ENCODE results near the gene NBEAL1.
"Not testable (repeated sequence)": the region's sequence is repeated elsewhere in the genome, so short reads cannot be mapped to it uniquely, and the experiment has no call there.

NBEAL1 gene

DNA sequence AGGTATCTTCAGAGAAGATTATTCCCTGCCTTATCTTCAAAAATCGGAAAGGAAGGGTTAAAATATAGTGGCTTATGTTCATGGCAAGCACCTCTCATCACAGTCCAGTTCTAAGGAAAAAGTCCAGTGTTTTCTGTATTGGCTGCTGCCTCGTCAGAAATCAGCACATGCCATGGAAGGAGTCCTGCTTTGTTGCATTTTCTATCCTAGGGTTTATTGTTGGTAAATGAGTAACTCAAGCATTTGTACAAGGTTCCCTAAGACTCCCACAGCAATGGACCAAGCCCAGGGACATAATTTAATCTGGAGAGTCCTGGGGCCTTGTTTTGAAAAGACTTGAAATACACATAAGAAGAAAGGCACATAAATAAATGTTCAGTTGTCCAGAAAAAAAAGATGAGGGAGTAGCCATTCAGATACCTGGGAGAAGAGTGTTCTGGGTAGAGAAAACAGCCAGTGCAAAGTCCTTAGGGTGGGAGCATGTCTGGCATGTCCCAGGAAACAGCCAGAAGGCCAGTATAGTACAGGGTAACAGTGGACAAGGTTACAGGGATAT is 26.4 kb downstream of the NBEAL1 start:
- no peak for DNase-seq

DNA sequence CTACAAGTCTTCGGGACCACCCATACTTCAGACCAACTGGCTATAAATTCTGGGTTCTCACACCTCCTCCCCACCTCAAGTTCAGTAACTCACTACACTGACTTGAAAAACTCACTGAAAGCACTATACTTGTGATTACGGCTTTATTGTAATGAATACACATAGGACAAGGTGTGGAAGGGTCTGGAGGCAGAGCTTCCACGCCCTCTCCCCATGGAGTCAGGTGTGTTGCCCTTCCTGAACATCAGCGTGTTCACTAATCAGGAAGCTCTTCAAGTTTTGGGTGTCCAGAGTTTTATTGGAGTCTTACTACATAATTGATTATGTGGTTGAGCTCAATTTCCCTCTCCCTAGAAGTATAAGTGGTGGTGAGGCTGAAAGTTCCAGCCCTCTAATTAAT is 27.5 kb downstream of the NBEAL1 start:
- no peak for DNase-seq

DNA sequence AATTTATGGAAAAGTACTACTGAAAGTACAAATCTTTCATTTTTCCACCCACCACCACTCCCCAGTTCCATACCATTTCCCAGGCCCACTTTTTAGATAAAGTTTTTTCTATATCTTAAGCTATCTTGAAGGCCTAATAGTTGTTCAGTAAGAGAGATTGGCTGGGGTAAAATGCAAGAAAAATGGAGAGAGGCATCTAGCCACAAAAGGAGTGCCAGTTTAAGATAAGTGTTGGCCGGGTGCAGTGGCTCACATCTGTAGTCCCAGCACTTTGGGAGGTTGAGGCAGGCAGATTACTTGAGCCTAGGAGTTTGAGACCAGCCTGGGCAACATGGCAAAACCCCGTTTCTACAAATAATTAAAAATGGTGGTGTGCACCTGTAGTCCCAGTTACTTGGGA is 28.6 kb downstream of the NBEAL1 start:
- DNase-seq, result no peak

DNA sequence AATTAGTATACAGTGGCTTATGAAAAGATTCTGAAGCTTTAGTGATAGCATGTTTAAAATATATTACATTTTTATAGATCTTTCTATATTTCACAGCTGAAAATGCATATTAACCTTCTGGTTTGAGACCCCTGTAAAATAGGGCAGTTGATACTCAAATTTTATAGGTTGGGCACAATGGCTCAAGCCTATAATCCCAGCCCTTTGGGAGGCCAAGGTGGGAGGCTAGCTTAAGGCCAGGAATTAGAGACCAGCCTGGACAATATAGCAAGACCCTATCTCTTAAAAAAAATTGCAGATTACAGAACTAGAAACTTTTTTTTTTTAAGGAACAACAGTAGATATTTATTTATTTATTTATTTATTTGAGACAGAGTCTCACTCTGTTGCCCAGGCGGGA is 31.2 kb downstream of the NBEAL1 start:
- DNase-seq, result no peak

DNA sequence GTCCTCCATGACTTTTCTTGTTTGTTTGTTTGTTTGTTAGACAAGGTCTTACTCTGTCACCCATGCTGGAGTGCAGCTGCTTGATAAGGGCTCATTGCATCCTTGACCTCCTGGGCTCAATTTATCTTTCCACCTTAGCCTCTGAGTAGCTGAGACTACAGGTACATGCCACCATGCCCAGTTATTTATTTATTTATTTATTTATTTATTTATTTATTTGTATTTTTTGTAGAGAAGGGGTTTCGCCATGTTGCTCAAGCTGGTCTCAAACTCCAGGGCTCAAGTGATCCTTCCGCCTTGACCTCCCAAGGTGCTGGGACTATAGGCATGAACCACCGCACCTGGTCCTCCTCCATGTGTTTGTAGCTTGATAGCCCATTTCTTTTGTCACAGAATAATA is 37.9 kb downstream of the NBEAL1 start:
- no peak for DNase-seq

DNA sequence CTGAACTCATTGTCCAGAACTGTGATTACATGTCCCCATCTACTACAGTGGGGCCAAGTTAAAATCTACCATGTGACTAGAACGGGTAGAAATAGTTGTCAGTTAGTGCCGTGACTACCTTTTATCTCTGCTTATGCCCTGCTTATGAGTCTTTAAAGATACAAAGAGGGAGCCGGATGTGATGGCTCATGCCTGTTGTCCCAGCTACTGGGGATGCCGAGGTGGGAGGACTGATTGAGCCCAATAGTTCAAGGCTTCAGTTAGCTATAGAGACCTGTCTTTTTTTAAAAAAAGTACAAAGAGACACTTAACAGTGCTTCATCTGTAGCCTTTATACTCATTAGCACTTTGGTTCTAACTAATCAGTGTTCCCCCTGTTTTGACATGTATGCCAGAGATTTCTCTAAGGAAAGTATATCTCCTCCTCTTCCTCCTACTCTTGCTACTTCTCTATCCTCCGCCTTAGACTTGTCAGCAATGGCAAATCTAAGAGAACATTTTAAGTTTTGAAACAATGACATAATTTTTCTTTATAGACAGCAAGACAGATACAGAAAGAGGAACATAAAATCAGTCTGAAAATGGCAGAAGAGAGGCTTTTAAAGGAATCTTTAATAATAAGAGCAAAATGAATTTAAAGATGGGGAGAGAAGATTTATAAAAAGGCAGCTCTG is 45.0 kb downstream of the NBEAL1 start:
- DNase-seq, result no peak

DNA sequence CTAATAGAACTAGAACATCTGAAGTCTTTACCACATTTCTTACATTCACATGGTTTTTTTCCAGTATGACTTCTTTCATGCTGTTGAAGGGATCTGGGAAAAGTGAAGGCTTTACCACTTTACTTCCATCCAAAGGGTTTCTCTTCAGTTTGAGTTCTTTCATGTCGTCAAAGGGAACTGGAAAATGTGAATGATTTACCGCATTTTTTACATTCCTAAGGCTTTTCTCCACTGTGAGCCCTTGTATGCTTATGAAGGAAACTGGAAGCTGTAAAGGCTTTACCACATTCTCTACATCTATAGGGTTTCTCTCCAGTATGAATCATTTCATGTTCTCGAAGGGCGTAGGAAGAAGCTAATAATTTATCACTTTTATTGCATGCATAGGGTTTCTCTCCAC is 46.7 kb downstream of the NBEAL1 start:
- no peak for DNase-seq

DNA sequence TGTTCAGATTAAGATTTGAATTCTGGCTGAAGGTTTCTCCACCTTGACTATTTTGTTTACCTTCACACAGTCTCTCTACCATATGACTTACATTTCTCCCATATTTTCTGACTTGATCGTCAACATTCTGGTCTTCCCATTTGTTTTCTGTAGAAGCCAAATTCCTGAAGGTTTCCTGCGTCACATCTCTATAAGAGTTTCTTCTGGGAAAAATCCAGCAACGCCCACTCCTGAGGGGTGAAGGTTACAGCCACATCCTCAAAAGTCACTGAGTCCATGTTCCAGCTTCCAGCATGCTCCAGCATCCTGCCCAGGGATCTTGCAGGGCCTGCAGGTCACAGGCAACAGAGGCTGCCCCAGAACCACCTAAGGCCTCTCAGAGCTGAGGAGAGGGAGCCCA is 47.5 kb downstream of the NBEAL1 start:
- no peak for DNase-seq

DNA sequence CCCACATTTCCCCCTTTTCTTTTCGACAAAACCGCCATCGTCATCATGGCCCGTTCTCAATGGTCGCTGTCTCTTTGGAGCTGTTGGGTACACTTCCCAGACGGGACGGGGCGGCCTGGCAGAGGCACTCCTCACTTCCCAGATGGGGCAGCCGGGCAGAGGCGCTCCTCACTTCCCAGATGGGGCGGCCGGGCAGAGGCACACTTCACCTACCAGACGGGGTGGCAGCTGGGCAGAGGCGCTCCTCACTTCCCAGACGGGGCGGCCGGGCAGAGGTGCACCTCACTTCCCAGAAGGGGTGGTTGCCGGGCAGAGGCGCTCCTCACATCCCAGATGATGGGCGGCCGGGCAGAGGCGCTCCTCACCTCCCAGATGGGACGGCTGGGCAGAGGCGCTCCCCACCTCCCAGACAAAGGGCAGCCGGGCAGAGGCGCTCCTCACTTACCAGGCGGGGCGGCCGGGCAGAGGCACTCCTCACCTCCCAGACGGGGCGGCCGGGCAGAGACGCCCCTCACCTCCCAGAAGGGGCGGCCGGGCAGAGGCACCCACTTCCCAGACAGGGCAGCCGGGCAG is 51.9 kb downstream of the NBEAL1 start:
- DNase-seq, result not testable (repeated sequence)

DNA sequence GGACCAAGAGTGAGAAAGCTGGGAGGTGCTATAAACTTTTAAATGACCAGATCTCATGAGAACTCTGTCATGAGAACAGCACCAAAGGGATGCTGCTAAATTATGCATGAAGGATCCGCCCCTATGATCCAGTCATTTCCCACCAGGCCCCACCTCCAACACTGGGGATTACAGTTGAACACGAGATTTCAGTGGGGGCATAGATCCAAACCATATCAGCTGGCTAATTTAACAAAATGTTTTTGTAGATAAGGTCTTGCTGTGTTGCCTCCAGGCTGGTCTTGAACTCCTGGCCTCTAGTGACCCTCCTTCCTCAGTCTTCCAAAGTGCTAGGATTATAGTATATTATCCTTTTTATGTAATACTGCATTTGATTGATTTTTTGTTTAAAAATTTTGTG is 56.0 kb downstream of the NBEAL1 start:
- DNase-seq, result no peak

DNA sequence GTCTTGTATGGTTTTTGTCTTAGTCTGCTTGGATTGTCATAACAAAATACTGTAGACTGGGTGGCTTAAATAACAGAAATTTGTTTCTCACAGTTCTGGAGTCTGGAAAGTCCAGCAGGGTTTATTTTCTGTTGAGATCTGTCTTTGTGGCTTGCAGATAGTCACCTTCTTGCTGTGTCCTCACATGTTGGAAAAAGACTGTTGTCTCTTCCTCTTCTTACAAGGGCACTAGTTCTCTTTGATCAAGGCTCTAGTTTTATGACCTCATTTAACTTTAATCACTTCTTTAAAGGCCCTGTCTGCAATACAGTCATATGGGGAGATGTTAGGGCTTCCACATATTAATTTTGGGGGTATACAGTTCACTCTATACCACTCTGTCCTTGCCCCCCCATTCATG is 56.5 kb downstream of the NBEAL1 start:
- no peak for DNase-seq

DNA sequence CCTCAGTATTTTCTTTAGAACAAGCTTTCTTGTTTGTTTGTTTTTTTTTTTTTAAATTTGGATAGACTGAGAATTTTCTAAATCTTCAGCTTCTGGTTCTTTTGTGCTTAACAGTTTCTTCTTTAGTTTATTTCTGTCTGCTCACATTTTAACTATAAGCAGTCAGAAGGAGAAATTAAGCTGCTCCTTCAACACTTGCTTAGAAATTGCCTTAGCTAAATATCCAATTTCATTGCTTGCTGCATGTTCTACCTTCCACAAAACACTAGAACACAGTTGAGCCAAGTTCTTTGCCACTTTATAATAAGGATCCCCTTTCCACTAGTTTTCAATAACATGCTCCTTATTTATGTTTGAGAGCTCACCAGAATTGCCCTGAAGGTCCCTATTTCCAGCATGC is 57.7 kb downstream of the NBEAL1 start:
- no peak for DNase-seq

DNA sequence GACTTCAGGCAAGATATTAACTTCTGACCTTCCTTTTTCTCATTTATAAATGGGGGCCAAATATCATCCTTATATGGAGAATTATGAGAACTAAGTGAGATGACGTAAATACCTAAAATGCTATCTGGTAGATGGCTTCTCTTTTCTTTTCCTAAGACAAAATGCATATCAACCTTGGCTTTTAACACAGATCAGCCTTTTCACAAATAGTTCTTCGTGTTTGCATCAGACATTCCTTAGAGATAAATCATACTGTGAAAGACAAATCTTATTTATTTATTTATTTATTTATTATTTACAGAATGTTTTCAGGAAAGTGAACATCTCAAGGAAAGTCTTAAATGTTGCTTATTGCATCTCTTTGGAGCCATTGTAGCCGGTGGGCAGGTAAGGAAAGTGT is 62.8 kb downstream of the NBEAL1 start:
- DNase-seq, result no peak

DNA sequence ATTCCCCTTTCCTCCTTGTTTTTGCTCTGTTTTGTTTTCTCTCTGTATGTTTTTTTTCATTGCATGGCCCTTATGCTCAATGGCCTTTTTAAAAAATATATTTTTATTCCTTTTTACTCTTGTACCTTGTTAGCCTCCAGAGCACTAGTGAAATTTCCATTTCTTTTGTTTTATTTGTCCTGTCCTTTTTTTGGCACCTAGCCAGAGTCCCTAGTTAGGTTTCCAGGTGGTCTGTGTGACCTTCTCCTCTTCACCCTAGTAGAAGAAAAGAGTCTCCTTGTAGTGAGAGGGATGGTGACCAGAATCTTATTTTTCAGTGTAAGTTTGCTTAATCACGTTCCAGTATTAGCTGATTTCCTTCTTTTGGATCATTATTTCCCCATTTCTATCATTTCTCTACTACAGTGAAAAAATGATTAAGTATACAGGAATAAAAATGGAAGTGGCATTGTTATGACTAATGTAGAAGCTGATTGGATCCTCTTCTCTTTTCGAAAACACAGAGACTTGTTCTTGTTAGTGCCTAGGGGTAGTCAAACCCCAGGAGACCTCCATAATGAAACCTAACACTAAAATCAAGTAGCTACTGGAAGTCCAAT is 65.9 kb downstream of the NBEAL1 start:
- DNase-seq, result no peak

DNA sequence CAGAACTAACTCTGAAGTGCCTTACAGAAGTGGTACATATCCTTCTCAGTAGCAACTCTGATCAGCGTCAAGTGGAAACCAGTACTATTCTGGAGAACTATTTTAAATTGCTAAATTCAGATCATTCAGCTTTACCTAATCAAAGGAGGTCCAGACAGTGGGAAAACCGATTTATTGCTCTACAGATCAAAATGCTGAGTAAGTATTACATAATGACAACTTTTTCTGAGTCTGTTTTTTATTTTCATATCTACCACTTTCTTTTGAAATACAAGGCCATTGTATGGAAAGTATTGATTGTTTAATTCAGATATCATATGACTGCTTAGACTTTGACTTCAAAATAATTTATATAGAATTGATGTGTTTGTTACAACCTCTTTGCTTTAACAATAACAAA is 68.7 kb downstream of the NBEAL1 start:
- no peak for DNase-seq

DNA sequence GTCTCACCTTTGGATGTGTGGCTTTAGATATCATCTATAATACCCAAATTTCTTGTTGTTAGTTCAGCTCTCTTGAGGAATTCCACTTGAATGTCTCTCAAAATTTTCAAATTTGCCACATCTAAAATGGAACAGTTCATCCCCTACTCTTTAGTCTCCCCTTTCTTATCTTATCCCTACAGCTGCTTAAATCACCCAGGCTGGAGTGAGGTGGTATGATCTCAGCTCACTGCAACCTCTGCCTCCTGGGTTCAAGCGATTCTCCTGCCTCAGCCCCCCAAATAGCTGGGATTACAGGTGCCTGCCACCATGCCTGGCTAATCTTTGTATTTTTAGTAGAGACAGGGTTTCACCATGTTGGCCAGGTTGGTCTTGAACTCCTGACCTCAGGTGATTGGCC is 71.7 kb downstream of the NBEAL1 start:
- DNase-seq, result not testable (repeated sequence)

DNA sequence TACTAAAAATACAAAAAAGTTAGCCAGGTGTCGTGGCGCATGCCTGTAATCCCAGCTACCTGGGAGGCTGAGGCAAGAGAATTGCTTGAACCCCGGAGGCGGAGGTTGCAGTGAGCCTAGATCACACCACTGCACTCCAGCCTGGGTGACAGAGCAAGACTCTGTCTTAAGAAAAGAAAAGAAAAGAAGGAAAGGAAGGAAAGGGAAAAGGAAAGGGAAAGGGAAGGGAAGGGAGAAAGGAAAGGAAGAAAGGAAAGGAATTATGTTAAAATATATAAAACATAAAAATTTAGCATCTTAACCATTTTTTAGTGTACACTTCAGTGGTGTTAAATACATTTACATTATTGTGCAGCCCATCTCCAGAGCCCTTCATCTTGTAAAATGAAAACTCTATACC is 76.0 kb downstream of the NBEAL1 start:
- not testable (repeated sequence) for DNase-seq

DNA sequence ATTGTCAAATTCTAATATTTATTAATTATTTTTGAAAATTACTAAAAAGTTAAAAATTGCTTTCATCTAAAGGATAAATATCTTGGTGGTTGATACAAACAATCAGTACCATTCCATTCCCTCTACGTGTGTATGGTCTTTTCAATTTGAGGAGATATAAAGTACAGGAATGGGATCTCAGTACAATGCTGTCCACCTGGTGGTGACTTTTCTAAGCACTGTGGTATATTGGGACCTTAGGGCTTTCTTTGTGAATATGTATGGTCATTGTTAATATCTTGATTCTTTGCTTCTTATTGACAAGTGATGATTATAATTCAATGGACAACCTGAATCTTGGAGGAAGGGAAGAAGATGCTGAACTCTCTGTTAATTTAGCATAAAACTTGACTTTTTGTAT is 83.1 kb downstream of the NBEAL1 start:
- no peak for DNase-seq

DNA sequence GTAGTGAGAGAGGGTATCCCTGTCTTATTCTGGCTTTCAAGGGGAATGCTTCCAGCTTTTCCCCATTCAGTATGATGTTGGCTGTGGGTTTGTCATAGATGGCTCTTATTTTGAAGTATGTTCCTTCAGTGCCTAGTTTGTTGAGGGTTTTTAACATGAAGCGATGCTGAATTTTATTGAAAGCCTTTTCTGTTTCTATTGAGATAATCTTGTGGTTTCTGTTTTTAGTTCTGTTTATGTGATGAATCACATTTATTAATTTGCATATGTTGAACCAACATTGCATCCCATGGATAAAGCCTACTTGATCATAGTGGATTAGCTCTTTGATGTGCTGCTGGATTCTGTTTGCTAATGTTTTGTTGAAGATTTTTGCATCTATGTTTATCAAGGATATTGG is 87.7 kb downstream of the NBEAL1 start:
- DNase-seq, result peak; percentile 4

DNA sequence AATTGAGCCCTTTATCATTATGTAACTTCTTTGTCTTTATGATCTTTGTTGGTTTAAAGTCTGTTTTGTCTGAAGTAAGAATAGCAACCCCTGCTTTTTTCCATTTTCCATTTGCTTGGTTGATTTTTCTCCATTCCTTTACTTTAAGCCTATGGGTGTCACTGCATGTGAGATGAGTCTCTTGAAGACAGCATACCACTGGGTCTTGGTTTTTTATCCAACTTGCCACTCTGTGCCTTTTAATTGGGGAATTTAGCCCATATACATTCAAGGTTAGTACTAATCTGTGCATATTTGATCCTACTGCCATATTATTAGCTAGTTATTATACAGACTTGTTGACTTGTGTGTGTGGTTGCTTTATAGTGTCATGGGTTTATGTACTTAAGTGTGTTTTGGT is 89.6 kb downstream of the NBEAL1 start:
- DNase-seq, result no peak

DNA sequence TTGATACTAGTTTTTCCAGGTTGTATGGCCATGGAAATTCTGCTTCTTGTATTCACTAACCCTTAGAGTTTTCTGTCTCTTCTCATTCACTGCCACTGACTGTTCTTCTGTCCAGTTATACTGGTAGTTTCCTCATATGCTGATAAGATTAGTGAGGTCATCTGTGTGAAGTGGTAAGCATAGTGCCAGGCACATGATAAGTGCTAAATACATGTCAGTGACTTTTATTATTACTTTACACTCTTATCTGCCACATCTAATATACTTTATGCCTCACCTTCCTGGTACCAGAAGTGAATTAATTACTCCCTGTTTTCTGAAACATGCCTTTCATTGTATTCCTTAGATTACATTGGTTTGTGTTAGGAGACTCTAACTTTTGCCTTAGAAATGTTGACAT is 91.3 kb downstream of the NBEAL1 start:
- DNase-seq, result no peak

DNA sequence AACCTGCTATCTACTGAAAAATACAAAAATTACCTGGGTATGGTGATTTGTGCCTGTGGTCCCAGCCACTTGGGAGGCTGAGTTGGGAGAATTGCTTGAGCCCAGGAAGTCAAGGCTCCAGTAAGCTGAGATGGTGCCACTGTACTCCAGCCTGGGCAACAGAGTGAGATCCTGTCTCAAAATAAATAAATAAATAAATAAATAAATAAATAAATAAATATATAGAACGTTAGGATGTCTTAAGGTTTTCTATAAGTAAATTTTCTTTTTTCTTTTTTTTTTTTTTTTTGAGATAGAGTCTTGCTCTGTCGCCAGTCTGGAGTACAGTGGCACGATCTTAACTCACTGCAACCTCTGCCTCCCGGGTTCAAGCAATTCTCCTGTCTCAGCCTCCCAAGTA is 95.8 kb downstream of the NBEAL1 start:
- not testable (repeated sequence) for DNase-seq

DNA sequence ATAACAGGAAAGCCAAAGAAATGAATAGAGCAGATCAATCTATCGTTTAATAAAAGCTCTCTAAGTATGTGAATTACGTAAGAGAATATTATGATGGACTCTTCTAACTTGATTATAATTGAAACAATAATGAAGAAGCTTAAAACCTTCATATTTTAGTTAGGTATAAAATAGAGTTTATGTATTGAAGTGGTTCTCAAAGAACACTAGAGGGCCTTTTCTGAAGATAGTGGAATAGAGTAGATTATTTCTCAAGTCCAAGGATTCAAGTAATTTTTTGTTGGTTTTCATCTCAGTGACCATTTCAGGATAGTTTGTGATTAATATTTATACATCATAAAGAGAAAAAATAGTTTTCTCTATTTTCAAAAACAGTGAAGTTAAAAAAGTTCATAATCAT is 97.7 kb downstream of the NBEAL1 start:
- no peak for DNase-seq

DNA sequence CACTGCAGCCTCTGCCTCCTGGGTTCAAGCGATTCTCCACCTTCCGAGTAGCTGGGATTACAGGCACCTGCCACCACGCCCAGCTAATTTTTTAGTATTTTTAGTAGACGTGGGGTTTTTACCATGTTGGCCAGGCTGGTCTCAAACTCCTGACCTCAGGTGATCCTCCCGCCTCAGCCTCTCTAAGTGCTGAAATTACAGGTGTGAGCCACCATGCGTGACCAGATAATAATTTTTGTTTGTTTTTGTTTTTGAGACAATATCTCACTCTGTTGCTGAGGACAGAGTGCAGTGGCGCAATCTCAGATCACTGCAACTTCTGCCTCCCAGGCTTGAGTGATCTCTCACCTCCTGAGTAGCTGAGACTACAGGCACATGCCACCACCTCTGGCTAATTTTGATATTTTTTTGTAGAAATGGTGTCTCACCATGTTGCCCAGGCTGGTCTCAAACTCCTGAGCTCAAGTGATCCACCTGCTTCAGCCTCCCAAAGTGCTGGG is 100.6 kb downstream of the NBEAL1 start:
- DNase-seq, result not testable (repeated sequence)
